H9 (cell line): ENCODE measurements around the gene PRKRA. TPM values are rescaled to one million over a fixed set of nuclear protein-coding genes. Genes with fewer than 3 reads are reported as not detected.

Source experiments
- DNase-seq: peaks from one replicate; pipeline ENCODE4 v3.0.0-alpha.2; 2017
- H2AFZ ChIP-seq: one replicate; pipeline ENCODE4 v1.6.1; 2013; ENCODE audit warnings: mild to moderate bottlenecking, low read length, control low read depth, moderate library complexity
- H2AK5ac ChIP-seq: 2 replicates; pipeline ENCODE4 v1.6.1; 2013; ENCODE audit warnings: low read length, control low read depth, mixed read lengths; ENCODE audit not compliant: insufficient read length
- H2BK120ac ChIP-seq: one replicate; pipeline ENCODE4 v1.6.1; 2013; ENCODE audit warnings: low read depth, mild to moderate bottlenecking, low read length, control low read depth, inconsistent platforms; ENCODE audit not compliant: poor library complexity, severe bottlenecking
- H2BK12ac ChIP-seq: 2 replicates; pipeline ENCODE4 v1.6.1; 2013; ENCODE audit warnings: low read length, control low read depth, mixed read lengths, low read depth; ENCODE audit not compliant: insufficient read length
- H2BK15ac ChIP-seq: 2 replicates; pipeline ENCODE4 v1.6.1; 2013; ENCODE audit warnings: low read depth, low read length, control low read depth
- H2BK20ac ChIP-seq: one replicate; pipeline ENCODE4 v1.6.1; 2013; ENCODE audit warnings: low read depth, mild to moderate bottlenecking, low read length, control low read depth, inconsistent platforms; ENCODE audit not compliant: poor library complexity, severe bottlenecking
- H2BK5ac ChIP-seq: 2 replicates; pipeline ENCODE4 v1.6.1; 2013; ENCODE audit warnings: low read length, control low read depth, mixed read lengths; ENCODE audit not compliant: insufficient read length
- H3K14ac ChIP-seq: 2 replicates; pipeline ENCODE4 v1.6.1; 2013; ENCODE audit warnings: low read length, control low read depth; ENCODE audit not compliant: insufficient read depth
- H3K18ac ChIP-seq: 2 replicates; pipeline ENCODE4 v1.6.1; 2013; ENCODE audit warnings: low read depth, mild to moderate bottlenecking, mixed read lengths, low read length, control low read depth; ENCODE audit not compliant: insufficient read length
- H3K23ac ChIP-seq: 2 replicates; pipeline ENCODE4 v1.6.1; 2013; ENCODE audit warnings: low read length, control low read depth, mixed read lengths, low read depth; ENCODE audit not compliant: insufficient read length
- H3K23me2 ChIP-seq: 2 replicates; pipeline ENCODE4 v1.6.1; 2013; ENCODE audit warnings: low read depth, mild to moderate bottlenecking, mixed read lengths, low read length, control low read depth; ENCODE audit not compliant: insufficient read length, poor library complexity, severe bottlenecking
- H3K27ac ChIP-seq: 2 replicates; pipeline ENCODE4 v1.5.1; 2013; ENCODE audit warnings: low read length, control low read depth, mixed read lengths, low read depth; ENCODE audit not compliant: insufficient read length
- H3K27me3 ChIP-seq: 2 replicates; pipeline ENCODE4 v1.6.1; 2013; ENCODE audit warnings: low read length, control low read depth, inconsistent platforms; ENCODE audit not compliant: insufficient read depth
- H3K4ac ChIP-seq: 2 replicates; pipeline ENCODE4 v1.6.1; 2013; ENCODE audit warnings: low read depth, mild to moderate bottlenecking, control low read depth, inconsistent platforms, low read length, moderate library complexity
- H3K4me1 ChIP-seq: 2 replicates; pipeline ENCODE4 v1.6.1; 2013; ENCODE audit warnings: low read length, control low read depth, inconsistent platforms; ENCODE audit not compliant: insufficient read depth
- H3K4me2 ChIP-seq: 2 replicates; pipeline ENCODE4 v1.6.1; 2013; ENCODE audit warnings: low read length, control low read depth, mixed read lengths; ENCODE audit not compliant: insufficient read length, insufficient read depth
- H3K56ac ChIP-seq: 2 replicates; pipeline ENCODE4 v1.6.1; 2013; ENCODE audit warnings: low read depth, mild to moderate bottlenecking, mixed read lengths, low read length, control low read depth; ENCODE audit not compliant: insufficient read length
- H3K79me1 ChIP-seq: 2 replicates; pipeline ENCODE4 v1.6.1; 2013; ENCODE audit warnings: low read depth, mild to moderate bottlenecking, moderate library complexity, low read length, control low read depth, inconsistent platforms; ENCODE audit not compliant: insufficient read depth, poor library complexity, severe bottlenecking
- H3K79me2 ChIP-seq: 2 replicates; pipeline ENCODE4 v1.6.1; 2013; ENCODE audit warnings: low read length, control low read depth, inconsistent platforms; ENCODE audit not compliant: insufficient read depth
- H3K9ac ChIP-seq: 2 replicates; pipeline ENCODE4 v1.6.1; 2013; ENCODE audit warnings: low read length, control low read depth, mixed read lengths; ENCODE audit not compliant: insufficient read length; ENCODE audit errors: extremely low read depth
- H3K9me3 ChIP-seq: one replicate; pipeline ENCODE4 v1.6.1; 2013; ENCODE audit warnings: low read depth, low read length, inconsistent platforms; ENCODE audit not compliant: control insufficient read depth
- H3T11ph ChIP-seq: one replicate; pipeline ENCODE4 v1.6.1; 2013; ENCODE audit warnings: mild to moderate bottlenecking, low read length, control low read depth, inconsistent platforms
- H4K20me1 ChIP-seq: one replicate; pipeline ENCODE4 v1.6.1; 2013; ENCODE audit not compliant: control insufficient read depth, insufficient read length, insufficient read depth
- H4K5ac ChIP-seq: 2 replicates; pipeline ENCODE4 v1.6.1; 2013; ENCODE audit warnings: low read depth, mild to moderate bottlenecking, mixed read lengths, low read length, control low read depth; ENCODE audit not compliant: insufficient read length
- H4K8ac ChIP-seq: replicated peaks from 2 replicates; pipeline ENCODE4 v1.6.1; 2013; ENCODE audit warnings: low read length, control low read depth, mixed read lengths, low read depth; ENCODE audit not compliant: insufficient read length
- H4K91ac ChIP-seq: 2 replicates; pipeline ENCODE4 v1.6.1; 2013; ENCODE audit warnings: low read depth, mild to moderate bottlenecking, moderate library complexity, mixed read lengths, low read length, control low read depth; ENCODE audit not compliant: insufficient read length
- H3K27ac Mint-ChIP-seq, 3 experiments: 2 replicates in 2 of 3; 3 replicates in 1 of 3; pipeline ENCODE4 v1.8.0; 2020 to 2021; ENCODE audit warnings: mixed read lengths in 3 of 3, mild to moderate bottlenecking in 1 of 3, moderate library complexity in 1 of 3
- H3K27me3 Mint-ChIP-seq: 2 replicates; pipeline ENCODE4 v1.8.0; 2021; ENCODE audit warnings: low read depth, mild to moderate bottlenecking, moderate library complexity, mixed read lengths
- H3K36me3 Mint-ChIP-seq, 3 experiments: 2 replicates in 2 of 3; 3 replicates in 1 of 3; pipeline ENCODE4 v1.8.0; 2020 to 2021; ENCODE audit warnings: low read depth in 3 of 3, mixed read lengths in 3 of 3; ENCODE audit not compliant: insufficient read depth in 1 of 3
- H3K4me1 Mint-ChIP-seq, 2 experiments: 2 replicates each; pipeline ENCODE4 v1.8.0; 2020; ENCODE audit warnings: mixed read lengths in 2 of 2
- H3K4me3 Mint-ChIP-seq, 2 experiments: 2 replicates in 1 of 2; 3 replicates in 1 of 2; pipeline ENCODE4 v1.8.0; 2020 to 2021; ENCODE audit warnings: mild to moderate bottlenecking in 2 of 2, mixed read lengths in 2 of 2, moderate library complexity in 1 of 2
- H3K9me3 Mint-ChIP-seq, 2 experiments: 2 replicates in 1 of 2; 3 replicates in 1 of 2; pipeline ENCODE4 v1.8.0; 2020; ENCODE audit warnings: mild to moderate bottlenecking in 2 of 2, mixed read lengths in 2 of 2, moderate library complexity in 1 of 2
- CTCF ChIP-seq: fragments of 200-600 bp; sonication (generic); conservative IDR thresholded peaks from 3 replicates; pipeline ENCODE4 v1.8.0; 2021; ENCODE audit warnings: antibody characterized with exemption, mild to moderate bottlenecking
- WGBS: extraction: QIAGEN DNeasy Blood & Tissue Kit; methylation state at CpG from one replicate; pipeline ENCODE4 v1.1.7; 2013; ENCODE audit warnings: missing lambda C conversion rate, low lambda C conversion rate, mixed read lengths; ENCODE audit not compliant: insufficient read length; ENCODE audit errors: extremely low coverage; 5-methylcytosine and 5-hydroxymethylcytosine counted together
- total RNA-seq: library from RNA; stranded (reverse); gene quantifications from 2 replicates; pipeline ENCODE4 v1.2.1, GENCODE V29; 2021

PRKRA gene
- total RNA-seq, 1 experiment from 2014 or later: 61.5 TPM

GRCh38 chr2:178499640-178500039, 48.7 kb upstream of the PRKRA start:
- no peak overlapping the region for H2BK12ac ChIP-seq
- H2BK20ac ChIP-seq: no peak overlapping the region
- no peak overlapping the region for H2AFZ ChIP-seq
- H3K4me2 ChIP-seq: no peak overlapping the region
- H2AK5ac ChIP-seq: no peak overlapping the region
- Mint-ChIP-seq H3K4me3 (no peak overlapping the region), H3K27me3 (no peaks in the 10 kb centered on the region), H3K36me3 (peaks cover 12 to 57% (median 32%) of the 10 kb centered on the region in 3 experiments; a peak in 6 of 7 replicates), H3K9me3 (no peaks in the 10 kb centered on the region), H3K4me1 (no peaks in the 10 kb centered on the region), H3K27ac (no peak overlapping the region)
- H2BK5ac ChIP-seq: no peak overlapping the region
- no peak overlapping the region for H4K5ac ChIP-seq
- TF ChIP-seq CTCF: no peak
- H3K27ac ChIP-seq: no peak overlapping the region
- no peaks in the 10 kb centered on the region for H3K23me2 ChIP-seq
- H3K79me2 ChIP-seq: no peaks in the 10 kb centered on the region
- no peaks in the 10 kb centered on the region for H3K79me1 ChIP-seq
- no peak overlapping the region for H2BK120ac ChIP-seq
- H2BK15ac ChIP-seq: no peak overlapping the region
- H3K9ac ChIP-seq: no peak overlapping the region
- no peak overlapping the region for H3K4ac ChIP-seq
- H4K20me1 ChIP-seq: no peaks in the 10 kb centered on the region
- H3K23ac ChIP-seq: no peak overlapping the region
- DNase-seq: no peak
- H4K8ac ChIP-seq: no peak overlapping the region
- no peaks in the 10 kb centered on the region for H3K9me3 ChIP-seq
- H3K27me3 ChIP-seq: no peaks in the 10 kb centered on the region
- H3K14ac ChIP-seq: no peak overlapping the region
- H3T11ph ChIP-seq: no peak overlapping the region
- no peak overlapping the region for H3K18ac ChIP-seq
- no CpG with 5 or more reads among the region's 3 CpGs for WGBS
- no peak overlapping the region for H3K56ac ChIP-seq
- H4K91ac ChIP-seq: no peak overlapping the region
- no peaks in the 10 kb centered on the region for H3K4me1 ChIP-seq
